Endodermal cell (in vitro differentiated cells): Measurements from ENCODE around the gene CUL2. TPM values are rescaled to one million over a fixed set of nuclear protein-coding genes. Genes with fewer than 3 reads are reported as not detected.

ENCODE experiments used
- DNase-seq: peaks from one replicate; pipeline ENCODE4 v3.0.0-alpha.2; 2017
- H3K27ac ChIP-seq: 2 replicates; pipeline ENCODE4 v1.5.1; 2013; ENCODE audit warnings: mild to moderate bottlenecking, low read depth, low read length, moderate library complexity
- H3K27me3 ChIP-seq: 2 replicates; pipeline ENCODE4 v1.6.1; 2013; ENCODE audit warnings: mild to moderate bottlenecking, low read length, moderate library complexity; ENCODE audit not compliant: insufficient read depth, control insufficient read depth, poor library complexity, severe bottlenecking
- H3K36me3 ChIP-seq: 2 replicates; pipeline ENCODE4 v1.7.0; 2013; ENCODE audit warnings: mild to moderate bottlenecking, low read length, moderate library complexity; ENCODE audit not compliant: control insufficient read depth, insufficient read depth
- H3K4me1 ChIP-seq: one replicate; pipeline ENCODE4 v1.7.0; 2013; ENCODE audit warnings: low read length; ENCODE audit not compliant: control insufficient read depth, insufficient read depth
- H3K4me3 ChIP-seq: 2 replicates; pipeline ENCODE4 v1.5.1; 2013; ENCODE audit warnings: mild to moderate bottlenecking, low read length, moderate library complexity
- H3K9ac ChIP-seq: 2 replicates; pipeline ENCODE4 v1.6.1; 2013; ENCODE audit warnings: mild to moderate bottlenecking, low read length, moderate library complexity; ENCODE audit not compliant: poor library complexity, severe bottlenecking; ENCODE audit errors: extremely low read depth
- H3K9me3 ChIP-seq: 2 replicates; pipeline ENCODE4 v1.6.1; 2013; ENCODE audit warnings: mild to moderate bottlenecking, low read length, moderate library complexity; ENCODE audit not compliant: control insufficient read depth
- H3K27ac Mint-ChIP-seq: 2 replicates; pipeline ENCODE4 v1.8.0; 2020; ENCODE audit warnings: mixed read lengths
- H3K27me3 Mint-ChIP-seq: 2 replicates; pipeline ENCODE4 v1.8.0; 2021; ENCODE audit warnings: mild to moderate bottlenecking, mixed read lengths; ENCODE audit not compliant: insufficient read depth
- H3K36me3 Mint-ChIP-seq: 2 replicates; pipeline ENCODE4 v1.8.0; 2020; ENCODE audit warnings: low read depth, mixed read lengths
- H3K4me1 Mint-ChIP-seq: 2 replicates; pipeline ENCODE4 v1.8.0; 2020; ENCODE audit warnings: mixed read lengths
- H3K4me3 Mint-ChIP-seq: 2 replicates; pipeline ENCODE4 v1.8.0; 2020; ENCODE audit warnings: mild to moderate bottlenecking, moderate library complexity, mixed read lengths
- H3K9me3 Mint-ChIP-seq: 2 replicates; pipeline ENCODE4 v1.8.0; 2020; ENCODE audit warnings: mild to moderate bottlenecking, mixed read lengths
- WGBS, 2 experiments: methylation state at CpG; one replicate each; pipeline versions ENCODE4 v1.1.5 to v1.1.7; 2013; ENCODE audit warnings: missing lambda C conversion rate in 2 of 2, mixed read lengths in 1 of 2; ENCODE audit not compliant: insufficient coverage in 1 of 2, insufficient read length in 1 of 2; 5-methylcytosine and 5-hydroxymethylcytosine counted together
- total RNA-seq, 2 donors: library from RNA; stranded (reverse); fragmentation: NEBNext Ultra II Directional in 1 of 2; extraction: Animal tissue kit (Norgen Biotek cat#: 25700) in 1 of 2; gene quantifications; 2 replicates in 1 of 2; 3 replicates in 1 of 2; pipeline ENCODE4 v1.2.1, GENCODE V29; 2021
- TF ChIP-seq, protein P1 (sequence below): fragments of 200-600 bp; sonication (generic); conservative IDR thresholded peaks from 2 replicates; pipeline ENCODE4 v1.5.0; 2021; ENCODE audit warnings: antibody characterized with exemption, mild to moderate bottlenecking

The CUL2 gene
- total RNA-seq, 2 donors from 2014 or later, result 39.2 to 41.5 TPM

DNA sequence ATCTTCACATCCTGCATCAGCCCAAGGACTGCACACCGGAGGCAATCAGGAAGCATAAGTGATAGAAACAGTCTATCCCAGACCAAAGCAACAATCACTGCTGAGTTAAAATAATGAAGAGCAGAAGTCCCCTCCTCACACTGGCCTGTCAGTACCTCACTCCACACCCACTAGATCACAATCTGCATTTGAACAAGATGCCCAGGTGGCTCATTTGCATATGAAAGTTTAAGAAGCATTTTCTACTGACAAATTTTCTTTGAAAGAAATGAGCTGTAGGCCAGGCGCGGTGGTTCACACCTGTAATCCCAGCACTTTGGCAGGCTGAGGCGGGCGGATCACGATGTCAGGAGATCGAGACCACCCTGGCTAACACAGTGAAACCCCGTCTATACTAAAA, 77.4 kb downstream of the CUL2 start:
- H3K27me3 Mint-ChIP-seq, result no peaks in the 10 kb centered on the region
- H3K4me3 Mint-ChIP-seq, result no peak overlapping the region
- 71 to 76% methylated on average over 4 to 8 of the region's 8 CpGs for WGBS, 2 experiments
- Histone ChIP-seq H3K36me3 (peaks cover 68% of the 10 kb centered on the region), H3K27ac (no peak overlapping the region), H3K9ac (no peak overlapping the region), H3K27me3 (no peaks in the 10 kb centered on the region), H3K4me1 (no peaks in the 10 kb centered on the region), H3K4me3 (no peak overlapping the region), H3K9me3 (no peaks in the 10 kb centered on the region)
- H3K36me3 Mint-ChIP-seq, result peaks cover 33% of the 10 kb centered on the region
- H3K9me3 Mint-ChIP-seq, result no peaks in the 10 kb centered on the region
- DNase-seq, result peak; percentile 72
- H3K27ac Mint-ChIP-seq, result no peak overlapping the region
- TF ChIP-seq, protein P1, sequence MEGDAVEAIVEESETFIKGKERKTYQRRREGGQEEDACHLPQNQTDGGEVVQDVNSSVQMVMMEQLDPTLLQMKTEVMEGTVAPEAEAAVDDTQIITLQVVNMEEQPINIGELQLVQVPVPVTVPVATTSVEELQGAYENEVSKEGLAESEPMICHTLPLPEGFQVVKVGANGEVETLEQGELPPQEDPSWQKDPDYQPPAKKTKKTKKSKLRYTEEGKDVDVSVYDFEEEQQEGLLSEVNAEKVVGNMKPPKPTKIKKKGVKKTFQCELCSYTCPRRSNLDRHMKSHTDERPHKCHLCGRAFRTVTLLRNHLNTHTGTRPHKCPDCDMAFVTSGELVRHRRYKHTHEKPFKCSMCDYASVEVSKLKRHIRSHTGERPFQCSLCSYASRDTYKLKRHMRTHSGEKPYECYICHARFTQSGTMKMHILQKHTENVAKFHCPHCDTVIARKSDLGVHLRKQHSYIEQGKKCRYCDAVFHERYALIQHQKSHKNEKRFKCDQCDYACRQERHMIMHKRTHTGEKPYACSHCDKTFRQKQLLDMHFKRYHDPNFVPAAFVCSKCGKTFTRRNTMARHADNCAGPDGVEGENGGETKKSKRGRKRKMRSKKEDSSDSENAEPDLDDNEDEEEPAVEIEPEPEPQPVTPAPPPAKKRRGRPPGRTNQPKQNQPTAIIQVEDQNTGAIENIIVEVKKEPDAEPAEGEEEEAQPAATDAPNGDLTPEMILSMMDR, result no peak
- peaks cover 7% of the 10 kb centered on the region for H3K4me1 Mint-ChIP-seq

DNA sequence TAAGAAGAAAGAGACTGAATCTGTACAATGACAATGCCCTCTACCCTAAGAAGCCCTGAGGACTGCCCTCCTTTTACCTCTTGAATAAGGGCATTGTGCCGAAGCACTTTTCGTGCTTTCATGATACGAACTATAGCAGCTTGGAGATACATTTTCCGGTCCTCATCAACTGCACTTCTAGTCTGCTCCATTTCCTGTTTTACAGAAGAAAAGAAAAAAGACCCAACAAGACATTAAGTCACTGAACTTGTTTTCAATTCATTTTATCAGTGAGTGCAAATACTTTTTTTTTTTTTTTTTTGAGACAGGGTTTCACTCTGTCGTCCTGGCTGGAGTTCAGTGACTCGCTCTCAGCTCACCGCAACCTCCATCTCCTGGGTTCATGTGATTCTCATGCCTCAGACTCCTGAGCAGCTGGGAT, 78.4 kb downstream of the CUL2 start:
- Histone ChIP-seq H3K4me1 (no peaks in the 10 kb centered on the region), H3K36me3 (peaks cover 61% of the 10 kb centered on the region), H3K9me3 (no peaks in the 10 kb centered on the region), H3K27ac (no peak overlapping the region), H3K9ac (no peak overlapping the region), H3K4me3 (no peak overlapping the region), H3K27me3 (no peaks in the 10 kb centered on the region)
- DNase-seq, result no peak
- Mint-ChIP-seq H3K4me3 (no peak overlapping the region), H3K9me3 (no peaks in the 10 kb centered on the region), H3K36me3 (peaks cover 26% of the 10 kb centered on the region), H3K4me1 (peaks cover 7% of the 10 kb centered on the region), H3K27me3 (no peaks in the 10 kb centered on the region), H3K27ac (no peak overlapping the region)
- WGBS, 2 experiments, result 90 to 95% methylated on average over 4 to 7 of the region's 7 CpGs
- TF ChIP-seq, protein P1, result no peak

DNA sequence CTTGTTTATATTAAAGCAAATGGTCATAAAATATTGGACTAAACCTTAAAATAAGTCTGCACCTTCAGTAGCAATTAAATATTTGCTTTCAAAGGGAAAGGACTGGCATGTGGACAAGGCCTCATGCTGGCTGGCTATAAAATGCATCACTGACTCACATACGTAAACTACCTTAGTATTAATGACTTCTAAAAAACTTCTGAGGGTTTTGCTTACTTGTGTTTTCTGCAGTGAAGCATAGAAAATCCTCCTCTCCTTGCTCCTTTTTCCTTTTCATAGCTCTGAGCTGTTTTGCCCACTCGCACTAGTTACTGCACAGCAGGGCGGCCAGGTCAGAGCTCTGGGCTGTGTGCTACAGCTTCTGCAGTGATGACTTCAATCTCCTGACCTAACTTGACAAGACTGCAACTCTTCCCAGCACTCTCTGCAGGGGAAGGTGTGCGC, 82.3 kb downstream of the CUL2 start:
- H3K9ac ChIP-seq, result no peak overlapping the region
- H3K27ac ChIP-seq, result peak overlapping the region; percentile 36
- no peaks in the 10 kb centered on the region for H3K27me3 ChIP-seq
- H3K9me3 ChIP-seq, result no peaks in the 10 kb centered on the region
- H3K4me1 ChIP-seq, result peaks cover 3% of the 10 kb centered on the region
- H3K4me3 ChIP-seq, result no peak overlapping the region
- peak; percentile 61 for DNase-seq
- Mint-ChIP-seq H3K4me3 (no peak overlapping the region), H3K9me3 (no peaks in the 10 kb centered on the region), H3K36me3 (peaks cover 24% of the 10 kb centered on the region), H3K27ac (no peak overlapping the region), H3K4me1 (peaks cover 7% of the 10 kb centered on the region), H3K27me3 (no peaks in the 10 kb centered on the region)
- H3K36me3 ChIP-seq, result peaks cover 45% of the 10 kb centered on the region
- WGBS, 2 experiments, result 83 to 92% methylated on average over 4 of the region's 4 CpGs
- TF ChIP-seq, protein P1, result no peak
